Effector memory CD4-positive, alpha-beta T cell (primary cell): ENCODE measurements around the gene IL17RD.

Source experiments
- DNase-seq, 3 donors: peaks; one replicate each; pipeline ENCODE4 v3.0.0-alpha.2; 2020
- H3K27ac ChIP-seq: 2 replicates; pipeline ENCODE4 v1.7.0; 2013; ENCODE audit warnings: mild to moderate bottlenecking, low read length, moderate library complexity; ENCODE audit not compliant: insufficient read depth, poor library complexity, severe bottlenecking
- H3K27me3 ChIP-seq: replicated peaks from 2 replicates; pipeline ENCODE4 v1.7.0; 2013; ENCODE audit warnings: mild to moderate bottlenecking, low read length; ENCODE audit not compliant: insufficient read depth, control insufficient read depth, poor library complexity, severe bottlenecking
- H3K36me3 ChIP-seq: 2 replicates; pipeline ENCODE4 v1.7.0; 2013; ENCODE audit warnings: mild to moderate bottlenecking, low read length, moderate library complexity; ENCODE audit not compliant: control insufficient read depth, insufficient read depth
- H3K4me1 ChIP-seq: 2 replicates; pipeline ENCODE4 v1.7.0; 2013; ENCODE audit warnings: low read length, mild to moderate bottlenecking; ENCODE audit not compliant: control insufficient read depth, insufficient read depth, poor library complexity, severe bottlenecking
- H3K4me3 ChIP-seq: 2 replicates; pipeline ENCODE4 v1.7.0; 2013; ENCODE audit warnings: low read length, low read depth, mild to moderate bottlenecking; ENCODE audit not compliant: insufficient read depth, poor library complexity, severe bottlenecking
- H3K9me3 ChIP-seq: 2 replicates; pipeline ENCODE4 v1.7.0; 2013; ENCODE audit warnings: mild to moderate bottlenecking, low read length, moderate library complexity; ENCODE audit not compliant: control insufficient read depth

Gene IL17RD

GRCh38 chr3:57132674-57133073, 32.5 kb downstream of the IL17RD start:
- H3K27ac ChIP-seq = no peak overlapping the region
- no peaks in the 10 kb centered on the region for H3K4me1 ChIP-seq
- no peaks in the 10 kb centered on the region for H3K9me3 ChIP-seq
- H3K27me3 ChIP-seq = no peaks in the 10 kb centered on the region
- no peak for DNase-seq
- H3K4me3 ChIP-seq = no peak overlapping the region
- no peaks in the 10 kb centered on the region for H3K36me3 ChIP-seq

GRCh38 chr3:57131210-57131588, 34.0 kb downstream of the IL17RD start:
- Histone ChIP-seq H3K27me3 (no peaks in the 10 kb centered on the region), H3K4me3 (no peak overlapping the region), H3K9me3 (no peaks in the 10 kb centered on the region), H3K36me3 (no peaks in the 10 kb centered on the region), H3K4me1 (no peaks in the 10 kb centered on the region), H3K27ac (no peak overlapping the region)
- DNase-seq = no peak

- Histone ChIP-seq H3K36me3 (no peaks in the 10 kb centered on the region), H3K4me1 (no peaks in the 10 kb centered on the region), H3K4me3 (no peak overlapping the region), H3K27ac (no peak overlapping the region), H3K9me3 (no peaks in the 10 kb centered on the region), H3K27me3 (no peaks in the 10 kb centered on the region)
- no peak for DNase-seq
These were observed 34.5 kb downstream of the IL17RD start for GRCh38 chr3:57130571-57131209.

GRCh38 chr3:57128826-57129667, 36.1 kb downstream of the IL17RD start:
- H3K36me3 ChIP-seq = no peaks in the 10 kb centered on the region
- DNase-seq = no peak
- H3K4me1 ChIP-seq = no peaks in the 10 kb centered on the region
- H3K4me3 ChIP-seq = no peak overlapping the region
- H3K27ac ChIP-seq = no peak overlapping the region
- H3K27me3 ChIP-seq = no peaks in the 10 kb centered on the region
- no peaks in the 10 kb centered on the region for H3K9me3 ChIP-seq

- no peak for DNase-seq
- H3K4me3 ChIP-seq = no peak overlapping the region
- H3K9me3 ChIP-seq = no peaks in the 10 kb centered on the region
- no peaks in the 10 kb centered on the region for H3K27me3 ChIP-seq
- H3K4me1 ChIP-seq = no peaks in the 10 kb centered on the region
- no peak overlapping the region for H3K27ac ChIP-seq
- H3K36me3 ChIP-seq = no peaks in the 10 kb centered on the region
These were observed 37.1 kb downstream of the IL17RD start for GRCh38 chr3:57127891-57128518.

GRCh38 chr3:57126244-57126643, 38.9 kb downstream of the IL17RD start:
- Histone ChIP-seq H3K27ac (no peak overlapping the region), H3K4me1 (no peaks in the 10 kb centered on the region), H3K27me3 (no peaks in the 10 kb centered on the region), H3K9me3 (no peaks in the 10 kb centered on the region), H3K4me3 (no peak overlapping the region), H3K36me3 (no peaks in the 10 kb centered on the region)
- DNase-seq = no peak

- Histone ChIP-seq H3K36me3 (no peaks in the 10 kb centered on the region), H3K4me3 (no peak overlapping the region), H3K4me1 (no peaks in the 10 kb centered on the region), H3K27me3 (no peaks in the 10 kb centered on the region), H3K9me3 (no peaks in the 10 kb centered on the region), H3K27ac (no peak overlapping the region)
- DNase-seq = no peak
These were observed 44.5 kb downstream of the IL17RD start for GRCh38 chr3:57120451-57121174.

GRCh38 chr3:57120040-57120439, 45.1 kb downstream of the IL17RD start:
- H3K4me3 ChIP-seq = no peak overlapping the region
- no peaks in the 10 kb centered on the region for H3K9me3 ChIP-seq
- H3K27me3 ChIP-seq = no peaks in the 10 kb centered on the region
- DNase-seq = no peak
- H3K27ac ChIP-seq = no peak overlapping the region
- no peaks in the 10 kb centered on the region for H3K36me3 ChIP-seq
- no peaks in the 10 kb centered on the region for H3K4me1 ChIP-seq

GRCh38 chr3:57118254-57118653, 46.9 kb downstream of the IL17RD start:
- Histone ChIP-seq H3K36me3 (no peaks in the 10 kb centered on the region), H3K27ac (no peak overlapping the region), H3K4me3 (no peak overlapping the region), H3K9me3 (no peaks in the 10 kb centered on the region), H3K27me3 (no peaks in the 10 kb centered on the region), H3K4me1 (no peaks in the 10 kb centered on the region)
- no peak for DNase-seq
